GM04503 (cell line): ENCODE data around the gene KRTAP10-6.
"Not testable (repeated sequence)": the region's sequence is repeated elsewhere in the genome, so short reads cannot be mapped to it uniquely, and the experiment has no call there.

Source experiments
- DNase-seq: peaks from one replicate; pipeline ENCODE4 v3.0.0-alpha.2; 2012; ENCODE audit warnings: low read depth

Gene KRTAP10-6

DNA sequence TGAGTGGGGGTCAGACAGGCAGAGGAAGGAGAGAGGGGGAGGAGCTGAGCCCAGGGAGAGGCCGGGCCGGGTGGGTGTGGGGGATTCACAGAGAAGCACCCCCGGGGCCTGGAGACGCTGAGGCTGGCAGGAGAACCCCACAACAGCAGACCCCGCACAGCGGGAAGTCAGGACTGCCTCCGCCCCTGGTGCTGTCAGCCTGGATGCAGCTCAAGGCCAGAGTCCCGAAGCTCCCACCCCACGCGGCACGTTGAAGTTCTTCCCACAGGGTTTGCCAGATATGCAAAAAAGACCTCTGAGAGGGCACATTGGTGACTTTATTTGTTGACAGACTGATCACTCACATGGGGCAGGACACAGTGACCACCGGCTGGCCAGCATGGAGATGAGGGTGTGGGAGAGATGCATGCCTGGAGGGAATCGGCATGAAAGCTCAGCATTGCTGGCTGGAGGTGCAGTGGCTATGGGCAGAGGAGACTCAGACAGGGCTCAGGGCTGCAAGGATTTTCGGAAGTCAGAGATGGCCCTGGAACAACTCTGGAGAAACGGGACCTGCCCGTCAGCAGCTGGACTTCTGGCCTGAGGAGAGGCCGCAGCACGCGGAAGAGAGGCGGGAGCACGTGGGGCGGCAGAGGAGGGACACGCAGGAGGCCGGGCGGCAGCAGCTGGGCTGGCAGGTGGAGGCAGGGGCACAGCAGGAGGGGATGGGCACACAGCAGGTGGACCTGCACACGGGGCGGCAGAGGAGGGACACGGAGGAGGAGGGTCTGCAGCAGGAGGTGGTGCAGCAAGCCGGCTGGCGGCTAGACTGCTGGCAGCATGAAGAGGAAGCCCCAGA lies 34.6 kb downstream of the KRTAP10-6 start:
- no peak for DNase-seq

DNA sequence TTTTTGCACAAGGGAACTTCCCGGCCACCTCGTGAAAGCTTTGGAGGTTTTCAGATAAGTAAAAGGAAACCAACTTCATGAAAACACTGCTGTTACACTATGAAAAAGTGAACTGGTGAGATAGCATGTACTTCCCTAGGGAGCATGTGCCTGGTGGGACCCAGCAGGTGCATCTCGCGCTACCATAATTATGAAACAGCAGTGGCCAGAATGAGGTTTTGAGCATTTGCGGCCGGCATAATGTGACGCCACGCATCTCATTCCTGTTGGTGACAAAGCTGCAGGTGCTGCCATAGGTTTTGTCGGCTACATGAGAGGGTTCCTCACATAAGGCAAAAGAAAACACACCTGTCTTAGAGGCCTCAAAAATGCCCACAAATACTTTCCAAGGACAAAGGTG lies 35.4 kb downstream of the KRTAP10-6 start:
- no peak for DNase-seq

DNA sequence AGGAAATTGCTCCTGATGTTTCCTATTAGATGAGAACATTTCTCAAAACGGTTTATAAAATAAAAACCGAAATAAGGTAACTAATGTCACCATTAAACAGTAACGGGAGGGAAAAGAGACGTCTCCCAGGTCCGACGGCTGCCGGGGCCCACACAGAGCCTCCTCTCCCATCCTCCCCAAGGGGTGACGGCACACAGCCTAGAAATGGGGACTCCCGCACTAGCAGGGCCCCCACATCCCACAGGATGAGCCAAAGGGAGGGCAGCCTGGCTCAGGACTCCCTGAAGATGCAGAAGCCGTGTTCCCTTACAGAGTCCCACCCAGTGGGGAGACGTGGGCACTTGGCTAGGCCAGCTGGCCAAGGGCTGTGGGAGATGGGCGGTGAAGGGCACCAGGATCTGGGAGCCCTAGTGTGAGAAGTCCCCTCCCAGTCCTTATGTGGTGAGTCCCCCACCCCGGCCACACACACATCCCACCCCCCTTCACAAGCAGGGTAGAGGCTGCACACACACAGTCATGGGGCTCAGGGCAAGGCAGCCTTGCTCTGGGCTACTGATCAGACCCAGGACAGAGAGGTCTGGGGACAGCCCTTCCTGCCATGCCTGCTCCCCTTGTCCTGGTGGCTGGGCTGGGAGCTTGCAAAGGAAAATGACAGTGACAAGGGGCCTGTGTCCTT lies 37.0 kb downstream of the KRTAP10-6 start:
- DNase-seq = no peak

DNA sequence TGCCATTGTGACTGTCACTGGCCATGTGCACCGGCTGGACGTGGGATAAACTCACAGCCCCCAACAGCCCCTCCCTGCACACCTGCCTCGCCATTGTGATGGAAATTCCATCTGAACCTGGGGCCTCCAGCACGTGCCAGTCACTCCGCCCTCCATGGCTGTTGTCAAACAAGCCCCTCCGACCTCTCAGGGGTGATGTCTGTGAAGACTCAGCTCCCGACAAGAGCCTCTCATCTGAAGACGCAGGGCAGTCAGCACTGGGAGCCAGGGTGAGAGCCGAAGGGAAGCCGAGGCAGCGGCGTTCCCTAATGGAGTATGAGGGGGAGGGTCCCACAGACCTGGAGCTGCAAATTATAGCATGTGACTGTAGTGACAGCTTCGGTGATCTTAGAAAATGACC lies 39.6 kb downstream of the KRTAP10-6 start:
- DNase-seq = no peak

DNA sequence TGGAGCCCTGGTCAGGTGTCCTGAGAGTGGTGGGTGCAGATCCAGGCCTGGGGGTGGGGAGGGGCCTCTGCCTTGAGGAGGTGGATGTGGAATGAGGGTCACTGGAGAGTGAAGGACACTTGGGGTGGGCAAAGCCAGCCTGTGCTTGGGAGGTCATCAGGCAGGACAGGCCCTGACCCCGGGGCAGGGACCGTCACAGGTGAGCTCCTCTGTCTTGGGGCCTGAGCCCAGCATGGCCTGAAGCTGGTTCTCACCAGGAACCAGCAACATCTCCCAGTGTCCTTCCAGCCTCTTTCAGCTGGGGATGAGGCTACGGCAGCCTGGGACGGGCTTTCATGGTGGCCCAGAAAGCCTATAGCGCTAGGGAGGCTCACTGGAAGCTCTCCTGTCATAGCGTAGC lies 40.2 kb downstream of the KRTAP10-6 start:
- DNase-seq = no peak

DNA sequence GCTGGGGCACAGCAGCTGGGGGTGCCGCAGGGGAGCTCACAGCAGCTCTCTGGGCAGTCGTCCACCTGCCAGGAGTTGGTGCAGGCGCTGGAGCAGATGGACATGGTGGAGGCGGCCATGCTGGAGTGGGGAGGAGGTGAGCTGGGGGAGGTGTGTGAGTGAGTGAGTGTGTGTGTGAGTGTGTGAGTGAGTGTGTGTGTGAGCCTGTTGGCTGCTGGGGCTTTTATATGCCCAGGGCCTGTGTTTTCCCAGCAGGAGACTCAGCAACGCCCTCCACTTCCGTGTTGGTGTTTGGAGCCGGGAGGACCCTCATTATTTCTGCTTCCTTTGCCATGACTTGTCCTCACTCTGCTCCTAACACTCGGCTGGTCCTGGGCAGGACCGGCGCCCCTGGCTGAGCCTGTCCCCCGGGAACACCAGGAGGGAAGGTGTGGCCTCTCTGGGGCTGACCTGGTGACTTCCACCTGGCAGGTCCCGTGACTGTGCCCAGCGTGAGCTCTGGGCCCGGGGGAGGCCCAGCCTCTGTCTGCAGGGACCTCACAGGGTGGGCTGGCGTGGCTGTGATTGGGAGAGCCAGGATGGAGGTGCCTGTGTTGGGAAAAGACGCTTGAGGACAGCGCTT lies 40.9 kb downstream of the KRTAP10-6 start, which contains the start of gene KRTAP10-2:
Gene KRTAP10-2 (minus strand): TSS at position 166 of the 622 bp plus-strand sequence. CDS start 47 bp downstream, at position 119.
- no peak for DNase-seq

DNA sequence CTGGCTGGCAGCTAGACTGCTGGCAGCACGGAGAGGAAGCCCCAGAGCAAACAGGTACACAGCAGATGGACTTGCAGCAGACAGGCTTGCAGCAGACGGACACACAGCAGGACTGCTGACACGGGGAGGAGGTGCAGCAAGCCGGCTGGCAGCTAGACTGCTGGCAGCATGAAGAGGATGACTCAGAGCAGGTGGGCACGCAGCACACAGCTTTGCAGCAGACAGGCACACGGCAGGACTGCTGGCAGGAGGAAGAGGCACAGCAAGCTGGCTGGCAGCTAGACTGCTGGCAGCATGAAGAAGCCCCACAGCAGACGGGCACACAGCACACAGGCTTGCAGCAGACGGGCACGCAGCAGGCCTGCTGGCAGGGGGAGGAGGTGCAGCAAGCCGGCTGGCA lies 41.5 kb downstream of the KRTAP10-6 start:
- no peak for DNase-seq

DNA sequence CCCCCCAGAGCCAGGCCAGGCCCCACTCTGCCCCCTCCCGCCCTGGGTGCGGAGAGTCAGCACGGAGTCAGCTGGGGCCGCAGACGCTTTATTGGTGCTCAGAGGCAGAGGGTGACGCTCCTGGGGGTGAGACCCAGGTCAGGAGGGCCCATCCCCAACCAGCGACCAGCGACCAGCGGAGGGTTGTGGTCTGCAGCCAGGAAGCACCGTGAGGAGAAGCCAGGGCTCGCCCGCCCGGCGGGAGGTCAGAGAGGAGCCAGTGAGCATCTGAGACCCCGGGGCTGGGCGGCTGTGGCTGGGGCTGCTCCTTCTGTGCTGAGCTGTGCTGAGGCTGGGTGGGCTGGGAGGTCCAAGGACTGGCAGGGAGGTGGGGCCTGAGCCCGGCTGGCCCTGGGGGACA lies 42.0 kb downstream of the KRTAP10-6 start:
- not testable (repeated sequence) for DNase-seq

DNA sequence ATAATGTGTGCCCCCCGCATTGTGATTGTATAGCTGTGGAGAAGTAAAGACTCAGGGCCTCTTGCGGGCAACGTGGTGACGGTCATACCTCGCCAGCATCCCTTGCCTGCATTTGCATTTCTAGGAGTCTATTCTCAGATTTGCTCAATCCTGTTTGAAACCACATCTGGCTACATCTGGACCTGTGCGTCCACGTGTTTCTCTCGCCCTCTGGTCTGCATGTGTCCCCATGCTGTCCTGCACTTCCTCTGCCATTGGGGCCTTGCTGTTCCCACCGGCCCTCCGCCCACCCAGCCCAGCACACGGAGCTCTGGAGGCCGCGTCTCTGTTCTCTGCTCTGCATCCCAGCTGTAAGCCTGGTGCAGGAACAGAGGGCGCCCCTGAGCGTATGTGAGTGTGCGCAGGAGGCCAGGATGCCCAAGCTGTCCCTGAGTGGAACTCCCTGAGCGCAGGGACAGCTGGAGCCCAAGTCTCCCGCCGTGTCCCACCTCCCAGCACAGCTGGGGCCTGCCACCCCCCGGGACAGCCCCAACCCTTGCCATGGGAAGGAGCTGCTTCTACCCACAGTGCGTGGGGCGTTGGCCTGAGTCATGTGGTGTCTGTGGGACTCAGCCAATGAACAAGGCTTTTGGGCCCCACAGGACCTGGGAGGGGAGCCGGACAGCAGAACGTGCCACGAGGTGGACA lies 42.6 kb downstream of the KRTAP10-6 start:
- DNase-seq = no peak

DNA sequence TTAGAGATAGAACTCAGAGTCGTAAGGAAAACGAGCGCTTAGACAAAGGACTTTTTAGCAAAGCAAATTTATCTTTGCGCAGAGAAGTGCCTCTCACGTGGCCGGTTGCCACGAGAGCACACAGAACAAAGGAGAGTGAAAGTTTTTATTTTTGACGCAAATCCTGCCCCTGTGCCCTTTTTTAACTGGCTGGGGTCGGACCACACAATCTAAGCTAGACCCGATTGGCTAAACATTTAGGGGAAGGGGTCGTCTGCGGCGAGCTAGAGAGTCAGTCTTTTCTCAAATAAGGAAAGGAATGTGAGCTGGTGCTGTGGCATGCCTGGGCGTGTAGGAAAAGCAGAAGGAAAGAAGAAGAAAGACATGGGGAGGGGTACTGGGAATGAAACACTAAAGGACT lies 43.4 kb downstream of the KRTAP10-6 start:
- DNase-seq = no peak

DNA sequence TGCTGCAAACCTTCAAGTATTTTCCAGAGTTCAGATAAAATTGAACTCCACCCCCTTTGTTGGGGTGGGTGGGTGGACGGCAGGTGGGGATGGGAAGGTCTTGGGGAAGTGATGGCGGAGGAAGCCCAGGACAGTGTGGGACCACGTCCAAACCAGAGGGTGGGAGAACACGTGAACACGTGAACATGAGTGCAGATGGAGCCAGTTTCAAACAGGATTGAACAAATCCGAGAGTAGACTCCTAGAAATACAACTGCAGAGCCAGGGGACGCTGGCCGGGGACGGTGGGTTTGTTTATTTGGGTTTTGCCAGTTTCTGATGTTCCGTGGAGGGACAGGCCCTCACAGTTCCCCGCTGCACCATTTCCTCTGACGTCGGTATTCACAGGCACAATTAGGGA lies 43.9 kb downstream of the KRTAP10-6 start:
- no peak for DNase-seq

DNA sequence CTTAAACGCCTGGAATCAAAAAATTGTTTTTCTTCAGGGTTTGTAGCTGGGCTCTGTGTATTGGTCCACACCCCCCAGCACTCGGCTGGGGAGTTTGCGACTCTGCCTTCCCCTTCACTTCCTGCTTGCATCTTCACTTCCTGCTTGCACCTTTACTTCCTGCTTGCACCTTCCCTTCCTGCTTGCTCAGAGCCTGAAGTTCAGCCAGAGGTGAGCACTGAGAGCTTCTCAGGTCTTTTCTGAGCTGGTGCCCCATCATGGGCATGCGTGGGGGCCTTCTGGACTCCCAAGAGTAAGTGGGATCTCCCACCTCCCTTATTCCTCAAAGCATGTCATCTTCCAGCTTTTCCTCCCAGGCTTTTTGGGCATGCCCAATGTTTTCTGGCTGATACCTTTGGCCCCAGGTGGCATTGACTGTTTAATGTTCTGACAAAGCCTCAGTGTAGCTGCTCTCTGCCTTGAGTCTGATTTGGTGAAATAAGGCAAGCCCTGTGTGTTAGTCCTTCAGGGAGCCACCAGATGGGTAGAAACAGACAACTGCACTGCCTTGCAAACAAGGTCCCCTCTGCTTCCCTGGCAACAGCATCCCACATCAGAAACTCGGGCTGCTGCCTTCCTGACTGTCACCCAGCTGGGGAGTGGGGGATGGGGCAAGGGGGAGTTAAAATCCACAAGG lies 44.5 kb downstream of the KRTAP10-6 start:
- no peak for DNase-seq

DNA sequence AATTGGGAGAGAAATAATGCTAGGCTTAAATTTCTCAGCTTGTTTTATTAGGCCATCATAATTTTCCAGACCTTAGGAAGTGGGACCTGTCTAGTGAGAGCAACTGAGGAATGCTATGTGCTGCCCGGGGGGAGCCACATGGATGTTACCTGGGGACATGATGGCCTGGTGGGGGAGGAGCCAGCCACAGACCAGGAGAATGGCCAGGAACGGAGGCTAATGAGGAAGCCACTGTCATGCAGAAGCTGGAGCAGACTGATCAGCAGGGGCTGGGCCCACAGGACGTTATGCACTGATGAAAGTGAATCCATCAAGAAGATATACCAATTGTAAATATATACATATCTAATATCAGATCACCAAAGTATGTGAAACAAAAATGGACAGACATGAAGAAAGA lies 47.7 kb downstream of the KRTAP10-6 start:
- DNase-seq = no peak

DNA sequence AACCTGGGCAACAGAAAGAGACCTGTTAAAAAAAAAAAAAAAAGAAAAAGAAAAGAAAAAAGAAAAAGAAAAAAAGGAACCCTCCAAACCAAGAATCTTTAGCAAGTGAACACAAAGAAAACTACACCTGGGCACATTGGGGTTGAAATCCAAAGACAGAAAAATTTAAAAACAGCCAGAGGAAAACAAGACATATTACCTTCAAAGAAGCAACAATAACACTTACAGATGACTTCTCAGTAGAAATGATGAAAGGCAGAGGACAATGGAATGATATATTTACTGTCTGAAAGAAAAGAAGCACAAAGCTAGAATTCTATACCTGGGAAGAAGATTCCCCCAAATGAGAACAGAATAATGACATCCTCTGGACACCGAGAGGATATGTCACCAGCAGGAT lies 49.6 kb downstream of the KRTAP10-6 start:
- no peak for DNase-seq
